H1 (cell line): ENCODE measurements around the gene PEX6. TPM values are rescaled to one million over a fixed set of nuclear protein-coding genes. Genes with fewer than 3 reads are reported as not detected.
A peak's percentile ranks its signal among the peaks of the same experiment; 100 is the strongest.

Source experiments
- CTCF ChIA-PET: fragments of 300-600 bp; sonication (Branson Sonifier 250); formaldehyde crosslinking; loops from one replicate; lab custom pipeline; 2021; ENCODE audit not compliant: partially characterized antibody; lab: Charles Lee
- POLR2A ChIA-PET: fragments of 300-600 bp; sonication (Branson Sonifier 250); formaldehyde crosslinking; loops from one replicate; lab custom pipeline; 2021; ENCODE audit warnings: inconsistent platforms; ENCODE audit not compliant: partially characterized antibody; lab: Charles Lee
- DNase-seq, 2 experiments: peaks; one replicate each; pipeline versions ENCODE4 v3.0.0 to v3.0.0-alpha.2; 2010 to 2022; ENCODE audit warnings: low spot score in 2 of 2, low read depth in 1 of 2, mixed read lengths in 1 of 2
- FAIRE-seq: peaks from 2 replicates; lab custom pipeline; 2011; peaks lifted over from hg19 to GRCh38; lab: Jason Lieb, UNC
- H2AFZ ChIP-seq: 2 replicates; pipeline ENCODE4 v1.8.1; 2012; ENCODE audit warnings: low read length, inconsistent platforms
- H2AK5ac ChIP-seq: 2 replicates; pipeline ENCODE4 v1.6.1; 2013; ENCODE audit warnings: low read depth, low read length
- H2BK120ac ChIP-seq: replicated peaks from 2 replicates; pipeline ENCODE3; 2013; ENCODE audit warnings: low read depth, low read length, inconsistent platforms
- H2BK12ac ChIP-seq: 2 replicates; pipeline ENCODE4 v1.6.1; 2013; ENCODE audit warnings: low read depth, low read length
- H2BK15ac ChIP-seq: 2 replicates; pipeline ENCODE4 v1.6.1; 2013; ENCODE audit warnings: low read length
- H2BK20ac ChIP-seq: 2 replicates; pipeline ENCODE4 v1.6.1; 2013; ENCODE audit warnings: low read length
- H2BK5ac ChIP-seq: 2 replicates; pipeline ENCODE4 v1.6.1; 2013; ENCODE audit warnings: low read depth, low read length
- H3K14ac ChIP-seq: 2 replicates; pipeline ENCODE4 v1.6.1; 2013; ENCODE audit warnings: inconsistent platforms; ENCODE audit not compliant: insufficient read length
- H3K18ac ChIP-seq: 2 replicates; pipeline ENCODE4 v1.6.1; 2013; ENCODE audit warnings: low read length; ENCODE audit errors: extremely low read depth
- H3K23ac ChIP-seq: 2 replicates; pipeline ENCODE4 v1.6.1; 2013; ENCODE audit warnings: inconsistent platforms; ENCODE audit not compliant: insufficient read length
- H3K23me2 ChIP-seq: 2 replicates; pipeline ENCODE4 v1.6.1; 2013; ENCODE audit warnings: low read depth, low read length
- H3K27ac ChIP-seq: 2 replicates; pipeline ENCODE4 v1.6.1; 2011; ENCODE audit warnings: low read depth, low read length, inconsistent platforms
- H3K27me3 ChIP-seq, 4 experiments: replicated peaks in 1 of 4; 1 replicate in 1 of 4; 2 replicates in 3 of 4; pipeline versions ENCODE4 v1.6.1 to v1.8.1; 2011 to 2013; ENCODE audit warnings: low read length in 3 of 4, mild to moderate bottlenecking in 3 of 4, inconsistent platforms in 2 of 4, mixed read lengths in 2 of 4, moderate library complexity in 1 of 4; ENCODE audit not compliant: control insufficient read depth in 3 of 4, insufficient read depth in 3 of 4; ENCODE audit errors: extremely low read depth in 1 of 4
- H3K36me3 ChIP-seq, 4 experiments: 2 replicates each; pipeline versions ENCODE4 v1.6.1 to v1.8.1; 2011 to 2013; ENCODE audit warnings: mild to moderate bottlenecking in 4 of 4, low read length in 3 of 4, moderate library complexity in 2 of 4, control low read depth in 1 of 4, inconsistent platforms in 1 of 4; ENCODE audit not compliant: insufficient read depth in 4 of 4, control insufficient read depth in 2 of 4
- H3K4ac ChIP-seq: replicated peaks from 2 replicates; pipeline ENCODE3; 2013; ENCODE audit warnings: low read length, low read depth, mixed read lengths, inconsistent platforms; ENCODE audit not compliant: insufficient read length
- H3K4me1 ChIP-seq, 4 experiments: replicated peaks in 1 of 4; 1 replicate in 1 of 4; 2 replicates in 3 of 4; pipeline versions ENCODE4 v1.6.1 to v1.8.1; 2011 to 2013; ENCODE audit warnings: low read length in 3 of 4, inconsistent platforms in 2 of 4, mixed read lengths in 1 of 4; ENCODE audit not compliant: insufficient read depth in 4 of 4, control insufficient read depth in 3 of 4
- H3K4me2 ChIP-seq, 2 experiments: 2 replicates each; pipeline versions ENCODE4 v1.6.1 to v1.8.1; 2011 to 2013; ENCODE audit warnings: low read depth in 2 of 2, low read length in 2 of 2, control low read depth in 1 of 2, inconsistent platforms in 1 of 2, mild to moderate bottlenecking in 1 of 2; ENCODE audit not compliant: insufficient read depth in 1 of 2
- H3K4me3 ChIP-seq, 4 experiments: fragments of 200-600, 300-600 bp in 1 of 4; sonication (generic), shearing (Covaris generic), sonication (Bioruptor Twin) in 1 of 4; 2 replicates each; pipeline versions ENCODE4 v1.5.1 to v1.8.1; 2011 to 2016; ENCODE audit warnings: low read length in 4 of 4, low read depth in 3 of 4, control low read depth in 2 of 4, inconsistent platforms in 2 of 4, mild to moderate bottlenecking in 2 of 4, mixed read lengths in 1 of 4, moderate library complexity in 1 of 4; ENCODE audit not compliant: insufficient read depth in 2 of 4; ENCODE audit errors: extremely low read depth in 1 of 4
- H3K56ac ChIP-seq: replicated peaks from 2 replicates; pipeline ENCODE3; 2013; ENCODE audit warnings: low read depth, mild to moderate bottlenecking, mixed read lengths, low read length, inconsistent platforms; ENCODE audit not compliant: insufficient read length
- H3K79me1 ChIP-seq: 2 replicates; pipeline ENCODE4 v1.6.1; 2013; ENCODE audit warnings: low read depth, low read length, control low read depth
- H3K79me2 ChIP-seq, 2 experiments: 2 replicates each; pipeline versions ENCODE4 v1.6.1 to v1.8.1; 2012 to 2013; ENCODE audit warnings: low read length in 2 of 2, mild to moderate bottlenecking in 2 of 2, inconsistent platforms in 1 of 2; ENCODE audit not compliant: insufficient read depth in 2 of 2, control insufficient read depth in 1 of 2
- H3K9ac ChIP-seq, 4 experiments: replicated peaks in 1 of 4; 1 replicate in 1 of 4; 2 replicates in 3 of 4; pipeline versions ENCODE4 v1.6.1 to v1.8.1; 2011 to 2013; ENCODE audit warnings: low read depth in 3 of 4, low read length in 3 of 4, control low read depth in 2 of 4, mild to moderate bottlenecking in 2 of 4, moderate library complexity in 2 of 4, inconsistent platforms in 1 of 4; ENCODE audit errors: extremely low read depth in 1 of 4
- H3K9me3 ChIP-seq, 2 experiments: 2 replicates each; pipeline versions ENCODE4 v1.6.1 to v1.8.1; 2012 to 2013; ENCODE audit warnings: mild to moderate bottlenecking in 2 of 2, moderate library complexity in 2 of 2, control low read depth in 1 of 2, inconsistent platforms in 1 of 2, low read depth in 1 of 2, low read length in 1 of 2, mixed read lengths in 1 of 2; ENCODE audit not compliant: insufficient read depth in 2 of 2
- H4K20me1 ChIP-seq, 2 experiments: replicated peaks in 1 of 2; 2 replicates each; pipeline versions ENCODE3 to v1.8.1; 2011 to 2013; ENCODE audit warnings: inconsistent platforms in 2 of 2, low read length in 2 of 2, mild to moderate bottlenecking in 1 of 2; ENCODE audit not compliant: insufficient read depth in 2 of 2, control insufficient read depth in 1 of 2
- H4K5ac ChIP-seq: 2 replicates; pipeline ENCODE4 v1.6.1; 2013; ENCODE audit warnings: low read length, low read depth, mixed read lengths, inconsistent platforms; ENCODE audit not compliant: insufficient read length
- H4K8ac ChIP-seq: 2 replicates; pipeline ENCODE4 v1.8.0; 2013; ENCODE audit warnings: mild to moderate bottlenecking, moderate library complexity, low read length, inconsistent platforms; ENCODE audit not compliant: insufficient read depth; ENCODE audit errors: extremely low read depth
- H4K91ac ChIP-seq: replicated peaks from 2 replicates; pipeline ENCODE3; 2013; ENCODE audit warnings: low read length, mixed read lengths, inconsistent platforms; ENCODE audit not compliant: insufficient read length
- BCL11A ChIP-seq, 2 experiments: IDR thresholded peaks; one replicate each; pipeline ENCODE4 v1.6.1; 2011; ENCODE audit warnings: low read depth in 2 of 2, low read length in 2 of 2, mild to moderate bottlenecking in 2 of 2
- CTBP2 ChIP-seq: IDR thresholded peaks from 2 replicates; pipeline ENCODE4 v1.7.0; 2011; ENCODE audit warnings: borderline replicate concordance, mild to moderate bottlenecking, moderate library complexity, mixed read lengths, low read length; ENCODE audit not compliant: insufficient read depth, insufficient read length
- FOSL1 ChIP-seq: IDR thresholded peaks from 2 replicates; pipeline ENCODE4 v1.6.1; 2011; ENCODE audit warnings: mild to moderate bottlenecking, low read depth, low read length, moderate library complexity; ENCODE audit not compliant: insufficient read depth
- POLR2AphosphoS5 ChIP-seq: IDR thresholded peaks from 2 replicates; pipeline ENCODE4 v1.6.1; 2011; ENCODE audit warnings: low read depth, low read length
- SIN3A ChIP-seq, 2 experiments: IDR thresholded peaks in 1 of 2; conservative IDR thresholded peaks in 1 of 2; 2 replicates each; pipeline ENCODE4 v1.6.1; 2011 to 2012; ENCODE audit warnings: low read length in 2 of 2, improper control_type of control experiment in 1 of 2, low read depth in 1 of 2, mild to moderate bottlenecking in 1 of 2
- SP1 ChIP-seq: IDR thresholded peaks from 2 replicates; pipeline ENCODE4 v1.6.1; 2011; ENCODE audit warnings: low read depth, low read length
- SP4 ChIP-seq: IDR thresholded peaks from 2 replicates; pipeline ENCODE4 v1.6.1; 2012; ENCODE audit warnings: low read length, inconsistent platforms
- SUZ12 ChIP-seq: fragments of 200-600 bp; sonication (generic); IDR thresholded peaks from 2 replicates; pipeline ENCODE4 v1.6.1; 2012; ENCODE audit warnings: mild to moderate bottlenecking, inconsistent platforms, low read length, moderate library complexity, mixed read lengths
- WGBS, 2 experiments: shearing (Covaris generic) in 1 of 2; methylation state at CpG; one replicate each; pipeline versions ENCODE4 v1.1.6 to v1.1.7; 2013 to 2015; ENCODE audit warnings: low lambda C conversion rate in 2 of 2, mixed read lengths in 2 of 2, inconsistent platforms in 1 of 2, low coverage in 1 of 2, missing lambda C conversion rate in 1 of 2; ENCODE audit not compliant: insufficient replicate concordance in 2 of 2, insufficient coverage in 1 of 2, insufficient read length in 1 of 2; ENCODE audit errors: extremely low coverage in 1 of 2, missing lambda C conversion rate in 1 of 2; 5-methylcytosine and 5-hydroxymethylcytosine counted together
- polyA plus RNA-seq, 7 experiments: library from polyadenylated mRNA; depleted of rRNA in 3 of 7; stranded (reverse) in 5 of 7; unstranded in 2 of 7; fragments of >200 nt in 5 of 7; fragments of 200-250 nt in 2 of 7; gene quantifications; 1 replicate in 5 of 7; 2 replicates in 1 of 7; 4 replicates in 1 of 7; pipeline versions ENCODE4 v1.2.1 to v1.2.3, GENCODE V29; 2011 to 2013; ENCODE audit warnings: missing spikeins in 2 of 7, mixed read lengths in 2 of 7
- total RNA-seq: library from RNA; stranded (reverse); fragmentation: NEBNext Ultra II Directional; extraction: Animal tissue kit (Norgen Biotek cat#: 25700); gene quantifications from 2 replicates; pipeline ENCODE4 v1.2.1, GENCODE V29; 2021
- TF ChIP-seq, protein P1 (sequence below): IDR thresholded peaks from 2 replicates; pipeline ENCODE4 v1.6.1; 2012; ENCODE audit warnings: low read length, inconsistent platforms
- TF ChIP-seq, protein P2 (sequence below): IDR thresholded peaks from 2 replicates; pipeline ENCODE4 v1.6.1; 2011; ENCODE audit warnings: low read length, improper control_type of control experiment

PEX6 gene
- total and polyA plus RNA-seq, 2 of the 8 experiments (the other 6 are each of a cell fraction or from before 2014, with no cell fraction given) = 6.4 to 12.5 TPM

DNA sequence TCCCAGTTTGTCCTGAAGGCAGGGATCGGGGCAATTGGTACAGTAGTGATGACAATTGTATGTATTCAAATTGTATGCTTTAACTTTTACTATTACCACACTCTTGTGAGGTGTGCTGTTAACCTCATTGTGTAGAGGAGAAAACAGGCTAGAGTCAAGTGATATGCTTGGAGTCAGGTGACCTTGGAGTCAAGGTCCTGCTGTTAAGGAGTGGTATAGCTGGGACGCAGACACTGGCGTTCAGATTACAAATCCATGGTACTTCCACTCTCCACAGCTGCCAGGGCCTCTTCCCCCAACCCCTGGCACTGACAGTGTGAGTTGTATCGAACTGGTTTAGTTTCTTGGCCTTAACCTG is 39.2 kb downstream of the PEX6 start:
- DNase-seq = no peak
- Histone ChIP-seq H2BK20ac (no peak overlapping the region), H3K56ac (no peak overlapping the region), H4K20me1 (peaks cover 0 to 2% of the 10 kb centered on the region in 2 experiments), H3K4me2 (0 out of 4 replicates have a peak overlapping the region, but pooled peaks of 1 of the 2 experiments have one; percentile 13), H2BK12ac (no peak overlapping the region), H3K27ac (no peak overlapping the region), H2BK5ac (peak overlapping the region; percentile 32; the same call in 1 of the 2 replicates), H3K9me3 (no peaks in the 10 kb centered on the region), H4K5ac (no peak overlapping the region), H3K4me1 (peaks cover 0 to 6% (median 1%) of the 10 kb centered on the region in 4 experiments; a peak in 4 of 7 replicates), H2AK5ac (no peak overlapping the region), H2BK120ac (no peak overlapping the region), H3K36me3 (peaks cover 3 to 35% (median 16%) of the 10 kb centered on the region in 4 experiments; a peak in 7 of 8 replicates), H3K27me3 (no peaks in the 10 kb centered on the region), H2BK15ac (no peak overlapping the region), H3K23ac (no peak overlapping the region), H4K91ac (no peak overlapping the region), H4K8ac (no peak overlapping the region), H3K9ac (no peak overlapping the region), H3K79me2 (peaks cover 0 to 4% of the 10 kb centered on the region in 2 experiments; a peak in 1 of 4 replicates), H3K14ac (no peak overlapping the region), H3K79me1 (no peaks in the 10 kb centered on the region; the same call in 1 of the 2 replicates), H2AFZ (no peak overlapping the region), H3K23me2 (no peaks in the 10 kb centered on the region), H3K4ac (no peak overlapping the region), H3K18ac (no peak overlapping the region), H3K4me3 (no peak overlapping the region)
- CTCF ChIA-PET = interaction anchor here (1.2 to 1.4 kb wide), 3 partner anchors 24 to 71 kb away, joined by 3 to 5 read pairs (median 3); no protein-coding TSS in a partner anchor
- POLR2A ChIA-PET = interaction anchor here (0.9 to 2.2 kb wide), 5 partner anchors 10 to 70 kb away, joined by 3 to 13 read pairs (median 4); partner anchors contain the start of genes CNPY3 and GNMT
- no peak for FAIRE-seq
- WGBS, 2 experiments = 90% methylated on average over 4 of the region's 4 CpGs; no CpG with 5 or more reads in 1 of the 2 experiments
- no peak for TF ChIP-seq SUZ12
- TF ChIP-seq, protein P1, sequence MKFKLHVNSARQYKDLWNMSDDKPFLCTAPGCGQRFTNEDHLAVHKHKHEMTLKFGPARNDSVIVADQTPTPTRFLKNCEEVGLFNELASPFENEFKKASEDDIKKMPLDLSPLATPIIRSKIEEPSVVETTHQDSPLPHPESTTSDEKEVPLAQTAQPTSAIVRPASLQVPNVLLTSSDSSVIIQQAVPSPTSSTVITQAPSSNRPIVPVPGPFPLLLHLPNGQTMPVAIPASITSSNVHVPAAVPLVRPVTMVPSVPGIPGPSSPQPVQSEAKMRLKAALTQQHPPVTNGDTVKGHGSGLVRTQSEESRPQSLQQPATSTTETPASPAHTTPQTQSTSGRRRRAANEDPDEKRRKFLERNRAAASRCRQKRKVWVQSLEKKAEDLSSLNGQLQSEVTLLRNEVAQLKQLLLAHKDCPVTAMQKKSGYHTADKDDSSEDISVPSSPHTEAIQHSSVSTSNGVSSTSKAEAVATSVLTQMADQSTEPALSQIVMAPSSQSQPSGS = no peak
- no peak for TF ChIP-seq SP1
- TF ChIP-seq, protein P2, sequence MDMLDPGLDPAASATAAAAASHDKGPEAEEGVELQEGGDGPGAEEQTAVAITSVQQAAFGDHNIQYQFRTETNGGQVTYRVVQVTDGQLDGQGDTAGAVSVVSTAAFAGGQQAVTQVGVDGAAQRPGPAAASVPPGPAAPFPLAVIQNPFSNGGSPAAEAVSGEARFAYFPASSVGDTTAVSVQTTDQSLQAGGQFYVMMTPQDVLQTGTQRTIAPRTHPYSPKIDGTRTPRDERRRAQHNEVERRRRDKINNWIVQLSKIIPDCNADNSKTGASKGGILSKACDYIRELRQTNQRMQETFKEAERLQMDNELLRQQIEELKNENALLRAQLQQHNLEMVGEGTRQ = no peak
- TF ChIP-seq SP4 = no peak
- no peak for TF ChIP-seq BCL11A (IDR thresholded peaks at IDR 0.05; ENCODE audit: low read depth in 2 of 2, low read length in 2 of 2)
- no peak for TF ChIP-seq SIN3A (conservative IDR thresholded peaks at IDR 0.05 in 1 of 2, IDR thresholded peaks at IDR 0.05 in 1 of 2; ENCODE audit: low read depth in 1 of 2, low read length in 2 of 2)
- TF ChIP-seq POLR2AphosphoS5 = no peak
- TF ChIP-seq FOSL1 = no peak
- no peak for TF ChIP-seq CTBP2
